Thoracic aorta (tissue), 2 donors: ENCODE data around the gene STARD10. TPM values are rescaled to one million over a fixed set of nuclear protein-coding genes. Genes with fewer than 3 reads are reported as not detected.

Source experiments
- ATAC-seq: fragments of 150-250 bp; one replicate; pipeline ENCODE4 v1.8.0; 2017; ENCODE audit warnings: low read depth; ENCODE audit not compliant: insufficient number of reproducible peaks, low FRiP score
- DNase-seq: peaks from one replicate; pipeline ENCODE4 v3.0.0-alpha.2; 2020; ENCODE audit warnings: low spot score
- H3K27ac ChIP-seq, 2 donors: fragments of 200-600 bp; sonication (generic); 1 replicate in 1 of 2; 2 replicates in 1 of 2; pipeline ENCODE4 v1.5.1; 2016; ENCODE audit warnings: mild to moderate bottlenecking in 2 of 2, moderate library complexity in 2 of 2
- H3K27me3 ChIP-seq: fragments of 200-600 bp; sonication (generic); replicated peaks from 2 replicates; pipeline ENCODE4 v1.6.0; 2016; ENCODE audit warnings: mild to moderate bottlenecking; ENCODE audit not compliant: insufficient read depth
- H3K36me3 ChIP-seq: fragments of 200-600 bp; sonication (generic); one replicate; pipeline ENCODE4 v1.5.1; 2016
- H3K4me1 ChIP-seq, 2 donors: fragments of 200-600 bp; sonication (generic); 1 replicate in 1 of 2; 2 replicates in 1 of 2; pipeline versions ENCODE4 v1.5.1 to v1.6.0; 2016; ENCODE audit warnings: low read depth in 2 of 2, mild to moderate bottlenecking in 1 of 2; ENCODE audit not compliant: control insufficient read depth in 1 of 2
- H3K4me3 ChIP-seq: fragments of 200-600 bp; sonication (generic); 2 replicates; pipeline ENCODE4 v1.5.1; 2016; ENCODE audit warnings: mild to moderate bottlenecking
- H3K9me3 ChIP-seq: fragments of 200-600 bp; sonication (generic); 2 replicates; pipeline ENCODE4 v1.5.1; 2016
- CTCF ChIP-seq: fragments of 200-600 bp; sonication (generic); IDR thresholded peaks from one replicate; pipeline ENCODE4 v1.5.1; 2019; ENCODE audit warnings: antibody characterized with exemption
- total RNA-seq, 2 donors: library from RNA; depleted of rRNA; stranded (reverse); fragments of >200 nt; gene quantifications; one replicate each; pipeline versions ENCODE4 v1.1.0 to v1.2.3, GENCODE V29; 2016

STARD10 gene
- total RNA-seq, 2 donors from 2014 or later, result 24.3 to 57.3 TPM

GRCh38 chr11:72781313-72782080 lies 12.3 kb downstream of the STARD10 start:
- peaks cover 9 to 40% of the 10 kb centered on the region in 2 donors for H3K4me1 ChIP-seq
- TF ChIP-seq CTCF, result no peak
- no peak for DNase-seq
- no peak overlapping the region for H3K27ac ChIP-seq
- peak overlapping the region; percentile 85 for H3K4me3 ChIP-seq
- no peaks in the 10 kb centered on the region for H3K9me3 ChIP-seq
- H3K36me3 ChIP-seq, result no peaks in the 10 kb centered on the region
- H3K27me3 ChIP-seq, result no peaks in the 10 kb centered on the region
- ATAC-seq, result no peak

GRCh38 chr11:72781063-72781312 lies 12.9 kb downstream of the STARD10 start:
- Histone ChIP-seq H3K36me3 (no peaks in the 10 kb centered on the region), H3K27me3 (no peaks in the 10 kb centered on the region), H3K4me3 (peak overlapping the region; percentile 85), H3K4me1 (peaks cover 9 to 40% of the 10 kb centered on the region in 2 donors), H3K9me3 (no peaks in the 10 kb centered on the region), H3K27ac (no peak overlapping the region)
- ATAC-seq, result no peak
- no peak for DNase-seq
- TF ChIP-seq CTCF, result no peak

- Histone ChIP-seq H3K27me3 (no peaks in the 10 kb centered on the region), H3K9me3 (no peaks in the 10 kb centered on the region), H3K27ac (no peak overlapping the region), H3K4me1 (peaks cover 9 to 40% of the 10 kb centered on the region in 2 donors), H3K36me3 (no peaks in the 10 kb centered on the region), H3K4me3 (peak overlapping the region; percentile 85)
- DNase-seq (no peak), ATAC-seq (no peak)
- no peak for TF ChIP-seq CTCF
These were observed 13.4 kb downstream of the STARD10 start for GRCh38 chr11:72780296-72781062.

- Histone ChIP-seq H3K9me3 (no peaks in the 10 kb centered on the region), H3K36me3 (no peaks in the 10 kb centered on the region), H3K4me3 (no peak overlapping the region), H3K27ac (no peak overlapping the region), H3K4me1 (peaks cover 9 to 40% of the 10 kb centered on the region in 2 donors), H3K27me3 (no peaks in the 10 kb centered on the region)
- TF ChIP-seq CTCF, result no peak
- ATAC-seq, result no peak
- DNase-seq, result no peak
These were observed 14.2 kb downstream of the STARD10 start for GRCh38 chr11:72779495-72780128.
